GM11168 (cell line): Measurements from ENCODE around the gene RSAD2.

Source experiments
- in situ Hi-C: fragments of 300-500 bp; cut with MboI; formaldehyde crosslinking; loops from one replicate; pipeline ENCODE4 v1.12.0; 2022; ENCODE audit warnings: low sequenced_read_pairs; ENCODE audit not compliant: unreplicated experiment

The RSAD2 gene

GRCh38 chr2:6941299-6942046, 63.9 kb downstream of the RSAD2 start:
- in situ Hi-C loops = no loop called here

GRCh38 chr2:6942848-6943247, 65.3 kb downstream of the RSAD2 start:
- in situ Hi-C loops = no loop called here

GRCh38 chr2:6943523-6943922, 65.9 kb downstream of the RSAD2 start:
- in situ Hi-C loops = no loop called here

DNA sequence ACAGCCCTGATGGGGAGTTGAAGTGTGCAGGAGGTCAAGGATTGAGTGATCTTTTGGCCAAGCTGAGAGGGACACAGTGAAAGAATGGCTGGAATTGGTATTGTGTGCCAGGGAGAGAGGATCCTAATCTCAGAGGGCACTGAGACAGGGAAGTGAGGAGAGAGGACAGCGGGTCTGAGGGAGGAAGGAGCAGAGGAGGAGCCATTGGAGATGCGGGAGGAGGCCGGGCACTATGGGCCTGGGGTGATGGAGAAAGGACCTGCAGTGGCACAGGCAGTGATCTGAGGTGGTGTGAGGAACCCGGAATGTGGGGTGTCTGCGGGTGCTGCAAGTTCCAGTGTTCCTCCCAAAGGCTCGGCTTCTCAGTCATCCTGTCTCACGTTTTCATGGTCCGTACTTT, 66.4 kb downstream of the RSAD2 start:
- in situ Hi-C loops = no loop called here

- in situ Hi-C loops = no loop called here
These were observed 67.0 kb downstream of the RSAD2 start for GRCh38 chr2:6944555-6944954.

GRCh38 chr2:6945087-6945813, 67.7 kb downstream of the RSAD2 start:
- in situ Hi-C loops = no loop called here

DNA sequence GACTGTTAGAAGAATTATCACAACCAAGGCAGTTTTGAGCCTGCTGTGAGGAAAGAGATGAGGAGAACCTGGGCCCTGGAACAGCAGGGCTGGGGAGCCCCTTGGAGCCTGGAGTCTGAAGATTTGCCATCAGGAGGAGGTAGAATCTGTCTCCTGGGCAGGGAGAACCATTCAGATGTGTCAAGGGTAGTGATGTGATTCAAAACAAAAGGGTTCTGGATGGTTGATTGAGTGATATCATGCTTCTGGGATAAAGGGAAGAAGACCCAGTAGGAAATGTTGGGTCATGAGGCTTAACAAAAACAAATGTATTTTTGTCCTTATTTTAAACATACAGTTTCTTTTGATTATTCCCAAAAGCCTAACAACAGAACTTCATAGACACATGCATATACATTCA, 68.2 kb downstream of the RSAD2 start:
- in situ Hi-C loops = no loop called here

GRCh38 chr2:6946722-6947121, 69.1 kb downstream of the RSAD2 start:
- in situ Hi-C loops = no loop called here
